T-helper 2 cell treated with Interferon-gamma antibody and Interleukin-4, amounts not matched to agents 5 μg/mL and 100 μg/mL, for 36 hours (primary cell): ENCODE measurements around the gene CELA3B.
"Not testable (repeated sequence)": the region's sequence is repeated elsewhere in the genome, so short reads cannot be mapped to it uniquely, and the experiment has no call there.

Experiments used
- DNase-seq: peaks from one replicate; pipeline ENCODE4 v3.0.0; 2021; ENCODE audit warnings: low spot score
- H3K27ac Mint-ChIP-seq: one replicate; pipeline ENCODE4 v1.8.0; 2021; ENCODE audit warnings: mild to moderate bottlenecking, mixed read lengths
- H3K27me3 Mint-ChIP-seq: one replicate; pipeline ENCODE4 v1.8.0; 2021; ENCODE audit warnings: low read depth, mixed read lengths
- H3K36me3 Mint-ChIP-seq: one replicate; pipeline ENCODE4 v1.8.0; 2021; ENCODE audit warnings: low read depth, mixed read lengths
- H3K4me1 Mint-ChIP-seq: one replicate; pipeline ENCODE4 v1.8.0; 2021; ENCODE audit warnings: low read depth, mixed read lengths
- H3K4me3 Mint-ChIP-seq: one replicate; pipeline ENCODE4 v1.8.0; 2022; ENCODE audit warnings: mild to moderate bottlenecking, moderate library complexity, mixed read lengths
- H3K9me3 Mint-ChIP-seq: one replicate; pipeline ENCODE4 v1.8.0; 2021; ENCODE audit warnings: mixed read lengths

CELA3B gene

DNA sequence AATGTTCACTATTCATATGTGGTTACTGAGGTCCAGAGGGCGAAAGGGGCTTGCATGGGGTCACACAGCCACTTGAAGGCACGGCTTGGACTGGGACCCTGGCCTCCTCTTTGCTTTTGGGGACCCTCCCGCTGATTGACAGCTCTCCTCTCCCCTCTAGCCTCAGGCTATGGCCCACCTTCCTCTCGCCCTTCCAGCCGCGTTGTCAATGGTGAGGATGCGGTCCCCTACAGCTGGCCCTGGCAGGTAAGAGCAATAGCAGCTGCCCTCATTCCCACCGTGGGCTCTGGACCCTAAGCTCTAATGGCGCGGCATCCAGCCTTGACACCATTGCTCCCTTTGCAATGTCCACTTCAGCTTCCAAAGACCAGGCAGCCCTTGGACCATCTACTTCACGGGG is 1.4 kb downstream of the CELA3B start:
- H3K9me3 Mint-ChIP-seq, H3K4me3 Mint-ChIP-seq, H3K27ac Mint-ChIP-seq, DNase-seq, H3K36me3 Mint-ChIP-seq, H3K4me1 Mint-ChIP-seq, H3K27me3 Mint-ChIP-seq: not testable (repeated sequence)

DNA sequence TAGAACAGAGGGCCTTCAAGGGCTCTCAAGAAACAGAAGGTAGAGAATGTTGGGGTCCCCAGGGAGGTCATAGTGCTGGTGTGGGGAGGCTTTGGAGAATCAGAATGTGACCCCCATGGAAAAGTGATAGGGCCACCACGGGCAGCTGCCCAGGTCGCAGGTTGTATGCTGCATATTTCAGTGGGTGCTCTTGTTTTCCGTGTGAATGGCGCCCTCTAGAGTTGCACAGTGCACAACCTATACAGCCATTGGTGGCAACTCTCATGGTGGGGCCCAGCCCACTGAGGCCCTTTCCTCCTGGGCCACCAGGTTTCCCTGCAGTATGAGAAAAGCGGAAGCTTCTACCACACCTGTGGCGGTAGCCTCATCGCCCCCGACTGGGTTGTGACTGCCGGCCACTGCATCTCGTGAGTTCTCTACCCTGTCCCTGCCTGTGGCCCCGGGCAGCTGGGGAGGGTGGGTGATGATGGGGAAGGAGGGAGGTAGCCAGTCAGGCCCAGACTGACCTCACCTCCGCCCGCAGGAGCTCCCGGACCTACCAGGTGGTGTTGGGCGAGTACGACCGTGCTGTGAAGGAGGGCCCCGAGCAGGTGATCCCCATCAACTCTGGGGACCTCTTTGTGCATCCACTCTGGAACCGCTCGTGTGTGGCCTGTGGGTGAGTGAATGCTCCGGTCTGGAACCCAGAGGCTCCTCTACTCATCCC is 3.8 kb downstream of the CELA3B start:
- H3K4me3 Mint-ChIP-seq, H3K4me1 Mint-ChIP-seq, DNase-seq, H3K36me3 Mint-ChIP-seq, H3K27me3 Mint-ChIP-seq, H3K27ac Mint-ChIP-seq, H3K9me3 Mint-ChIP-seq: not testable (repeated sequence)

DNA sequence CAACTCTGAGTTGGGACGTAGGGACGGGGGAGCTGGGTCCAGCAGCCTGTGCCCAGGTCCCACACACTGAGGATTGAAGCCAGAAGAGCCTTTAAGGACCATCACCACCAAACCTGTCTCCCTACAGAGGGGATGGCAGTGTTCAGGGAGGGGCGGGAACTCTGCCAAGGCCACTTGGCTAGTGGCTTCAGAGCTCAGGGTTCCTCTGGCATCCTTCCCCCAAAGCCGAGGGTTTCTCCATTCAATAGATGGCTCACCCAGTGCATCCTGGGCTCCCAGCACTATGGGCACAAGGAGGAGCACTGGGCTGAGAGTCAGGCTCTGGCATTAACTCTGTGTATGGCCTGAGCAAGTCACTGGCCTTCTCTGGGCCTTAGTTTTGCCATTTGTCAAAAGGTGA is 4.4 kb downstream of the CELA3B start:
- not testable (repeated sequence) for H3K36me3 Mint-ChIP-seq, H3K27me3 Mint-ChIP-seq, H3K27ac Mint-ChIP-seq, DNase-seq, H3K4me1 Mint-ChIP-seq, H3K9me3 Mint-ChIP-seq, H3K4me3 Mint-ChIP-seq

DNA sequence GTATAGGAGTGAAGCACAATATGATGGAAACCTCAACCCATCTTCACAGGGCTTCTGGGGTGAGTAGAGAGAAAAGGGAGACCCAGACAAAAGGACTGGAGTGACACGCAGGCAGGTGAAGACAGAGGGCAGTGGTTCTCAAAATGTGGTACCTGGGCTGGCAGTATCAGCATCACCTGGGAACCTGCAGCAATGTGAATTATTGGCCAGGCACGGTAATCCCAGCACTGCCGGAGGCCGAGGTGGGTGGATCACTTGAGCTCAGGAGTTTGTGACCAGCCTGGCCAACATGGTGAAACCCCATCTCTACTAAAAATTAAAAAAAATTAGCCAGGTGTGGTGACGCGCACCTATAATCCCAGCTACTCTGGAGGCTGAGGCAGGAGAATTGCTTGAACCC is 5.3 kb downstream of the CELA3B start:
- H3K9me3 Mint-ChIP-seq, H3K4me1 Mint-ChIP-seq, H3K4me3 Mint-ChIP-seq, H3K36me3 Mint-ChIP-seq, DNase-seq, H3K27me3 Mint-ChIP-seq, H3K27ac Mint-ChIP-seq: not testable (repeated sequence)

DNA sequence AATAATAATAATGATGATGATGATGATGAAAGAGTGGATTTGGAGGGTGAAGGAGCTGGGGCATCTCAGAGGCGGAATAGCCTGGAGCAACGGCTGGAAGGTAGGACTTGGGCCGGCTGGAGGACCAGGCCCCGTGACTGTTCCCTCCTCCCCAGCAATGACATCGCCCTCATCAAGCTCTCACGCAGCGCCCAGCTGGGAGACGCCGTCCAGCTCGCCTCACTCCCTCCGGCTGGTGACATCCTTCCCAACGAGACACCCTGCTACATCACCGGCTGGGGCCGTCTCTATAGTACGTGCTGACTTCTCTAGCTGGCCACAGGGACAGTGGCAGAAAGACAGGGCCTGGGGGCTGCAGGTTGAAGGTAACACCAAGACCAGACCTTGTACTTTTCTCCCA is 6.7 kb downstream of the CELA3B start:
- not testable (repeated sequence) for H3K4me3 Mint-ChIP-seq, H3K4me1 Mint-ChIP-seq, H3K36me3 Mint-ChIP-seq, H3K27me3 Mint-ChIP-seq, DNase-seq, H3K9me3 Mint-ChIP-seq, H3K27ac Mint-ChIP-seq

DNA sequence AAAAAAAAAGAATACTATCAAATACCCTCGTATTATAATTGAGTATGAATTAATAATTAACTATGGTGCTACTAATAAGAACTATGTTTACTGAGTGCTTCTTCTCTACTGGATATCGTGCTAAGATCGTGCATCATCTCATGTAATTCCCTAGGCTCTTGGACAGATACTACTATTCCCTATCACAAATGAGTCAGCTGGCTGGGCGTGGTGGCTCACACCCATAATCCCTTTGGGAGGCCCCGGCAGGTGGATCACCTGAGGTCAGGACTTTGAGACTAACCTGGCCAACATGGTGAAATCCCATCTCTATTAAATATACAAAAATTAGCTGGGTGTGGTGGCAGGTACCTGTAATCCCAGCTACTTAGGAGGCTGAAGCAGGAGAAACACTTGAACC is 9.1 kb downstream of the CELA3B start:
- H3K9me3 Mint-ChIP-seq, H3K27me3 Mint-ChIP-seq, DNase-seq, H3K4me1 Mint-ChIP-seq, H3K27ac Mint-ChIP-seq, H3K4me3 Mint-ChIP-seq, H3K36me3 Mint-ChIP-seq: not testable (repeated sequence)

DNA sequence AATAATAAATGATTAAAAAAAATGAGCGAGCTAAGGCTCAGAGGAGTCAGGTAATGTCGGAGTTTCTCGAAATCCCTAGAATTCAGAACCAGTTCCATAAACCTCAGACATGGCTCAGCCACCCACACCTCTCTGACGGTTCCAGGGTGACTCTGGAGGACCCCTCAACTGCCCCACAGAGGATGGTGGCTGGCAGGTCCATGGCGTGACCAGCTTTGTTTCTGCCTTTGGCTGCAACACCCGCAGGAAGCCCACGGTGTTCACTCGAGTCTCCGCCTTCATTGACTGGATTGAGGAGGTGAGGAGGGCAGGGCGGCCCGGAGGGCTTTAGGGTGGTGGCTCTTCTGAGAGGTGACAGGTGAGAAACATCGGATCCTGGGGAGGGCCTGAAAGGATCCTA is 9.6 kb downstream of the CELA3B start:
- H3K9me3 Mint-ChIP-seq, H3K27ac Mint-ChIP-seq, H3K4me1 Mint-ChIP-seq, H3K4me3 Mint-ChIP-seq, H3K36me3 Mint-ChIP-seq, H3K27me3 Mint-ChIP-seq, DNase-seq: not testable (repeated sequence)

DNA sequence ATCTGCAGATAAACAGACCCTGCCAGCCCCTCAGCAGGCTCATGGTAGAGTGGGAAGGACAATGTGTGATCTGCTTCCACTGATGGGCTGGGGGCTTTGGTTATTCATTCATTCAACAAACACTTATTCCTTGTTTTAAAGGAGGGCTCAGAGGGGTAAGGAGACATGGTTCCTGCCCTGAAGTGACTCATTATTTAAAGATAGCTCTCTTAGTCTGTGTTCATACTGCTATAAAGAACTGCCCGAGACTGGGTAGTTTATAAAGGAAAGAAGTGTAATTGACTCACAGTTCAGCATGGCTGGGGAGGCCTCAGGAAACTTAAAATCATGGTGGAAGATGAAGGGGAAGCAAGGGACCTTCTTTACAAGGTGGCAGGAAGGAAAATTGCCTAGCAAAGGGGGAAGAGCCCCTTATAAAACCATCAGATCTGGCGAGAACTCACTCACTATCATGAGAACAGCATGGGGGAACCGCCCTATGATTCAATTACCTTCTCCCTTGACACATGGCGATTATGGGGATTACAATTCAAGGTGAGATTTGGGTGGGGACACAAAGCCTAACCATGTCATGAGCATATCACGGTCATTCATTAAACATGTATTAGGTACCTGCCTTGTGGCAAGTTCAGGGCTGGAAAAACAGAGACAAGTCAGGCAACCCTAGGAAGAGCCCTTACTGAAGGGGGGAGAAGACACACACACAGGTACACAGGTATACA is 13.0 kb downstream of the CELA3B start:
- H3K36me3 Mint-ChIP-seq, H3K4me1 Mint-ChIP-seq, H3K4me3 Mint-ChIP-seq, H3K9me3 Mint-ChIP-seq, H3K27ac Mint-ChIP-seq, H3K27me3 Mint-ChIP-seq, DNase-seq: not testable (repeated sequence)

DNA sequence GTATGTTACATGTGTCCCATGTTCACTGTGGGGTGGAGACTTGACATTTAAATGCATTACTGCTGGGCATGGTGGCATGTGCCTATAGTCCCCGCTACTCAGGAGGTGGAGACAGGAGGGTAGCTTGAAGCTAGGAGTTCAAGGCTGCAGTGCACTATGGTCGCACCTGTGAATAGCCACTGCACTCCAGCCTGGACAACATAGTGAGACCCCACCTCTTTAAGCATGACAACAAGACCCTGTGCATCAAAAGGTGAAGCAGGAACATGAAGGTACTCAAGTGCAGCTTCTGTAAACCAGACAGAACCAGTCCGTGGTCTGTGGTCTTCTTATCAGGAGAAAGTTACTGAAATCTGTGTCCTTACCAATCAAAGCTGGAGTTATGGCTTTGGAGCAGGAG is 15.4 kb downstream of the CELA3B start:
- not testable (repeated sequence) for H3K4me3 Mint-ChIP-seq

DNA sequence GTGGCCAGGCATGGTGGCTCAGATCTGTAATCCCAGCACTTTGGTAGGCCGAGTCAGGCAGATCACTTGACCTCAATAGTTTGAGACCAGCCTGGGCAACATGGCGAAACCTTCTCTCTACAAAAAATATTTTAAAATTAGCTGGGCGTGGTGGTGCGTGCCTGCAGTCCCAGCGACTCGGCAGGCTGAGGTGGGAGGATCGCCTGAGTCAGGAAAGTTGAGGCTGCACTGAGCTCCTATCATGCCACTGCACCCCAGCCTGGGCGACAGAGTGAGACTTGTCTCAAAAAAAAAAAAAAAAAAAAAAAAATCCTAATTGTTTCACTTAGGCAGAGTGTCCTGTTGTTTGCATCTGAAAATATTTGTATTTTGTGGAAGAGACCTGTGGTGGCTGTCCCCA is 17.9 kb downstream of the CELA3B start:
- not testable (repeated sequence) for H3K27ac Mint-ChIP-seq, H3K4me1 Mint-ChIP-seq, H3K4me3 Mint-ChIP-seq, H3K27me3 Mint-ChIP-seq, DNase-seq, H3K36me3 Mint-ChIP-seq, H3K9me3 Mint-ChIP-seq

More for the DNA sequence above, 15.4 kb downstream of the CELA3B start:
- DNase-seq, H3K9me3 Mint-ChIP-seq, H3K27me3 Mint-ChIP-seq, H3K36me3 Mint-ChIP-seq, H3K27ac Mint-ChIP-seq, H3K4me1 Mint-ChIP-seq: not testable (repeated sequence)

DNA sequence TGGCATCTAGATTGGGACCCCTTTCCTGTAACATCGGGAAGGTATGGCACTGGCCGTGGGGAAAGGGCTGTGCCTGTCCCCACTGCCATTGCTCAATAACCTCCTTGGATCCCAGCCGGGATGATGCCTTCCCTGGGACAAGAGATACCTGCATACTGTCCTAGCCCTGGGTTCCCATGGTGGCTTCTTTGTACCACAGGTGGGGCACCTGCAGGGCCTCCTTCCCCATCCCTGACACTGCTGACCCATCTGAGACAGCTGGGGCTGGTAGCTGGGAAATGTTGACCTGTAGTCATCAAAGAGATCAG is 19.8 kb downstream of the CELA3B start:
- H3K27ac Mint-ChIP-seq, H3K9me3 Mint-ChIP-seq, H3K27me3 Mint-ChIP-seq, H3K36me3 Mint-ChIP-seq, H3K4me3 Mint-ChIP-seq, H3K4me1 Mint-ChIP-seq, DNase-seq: not testable (repeated sequence)

DNA sequence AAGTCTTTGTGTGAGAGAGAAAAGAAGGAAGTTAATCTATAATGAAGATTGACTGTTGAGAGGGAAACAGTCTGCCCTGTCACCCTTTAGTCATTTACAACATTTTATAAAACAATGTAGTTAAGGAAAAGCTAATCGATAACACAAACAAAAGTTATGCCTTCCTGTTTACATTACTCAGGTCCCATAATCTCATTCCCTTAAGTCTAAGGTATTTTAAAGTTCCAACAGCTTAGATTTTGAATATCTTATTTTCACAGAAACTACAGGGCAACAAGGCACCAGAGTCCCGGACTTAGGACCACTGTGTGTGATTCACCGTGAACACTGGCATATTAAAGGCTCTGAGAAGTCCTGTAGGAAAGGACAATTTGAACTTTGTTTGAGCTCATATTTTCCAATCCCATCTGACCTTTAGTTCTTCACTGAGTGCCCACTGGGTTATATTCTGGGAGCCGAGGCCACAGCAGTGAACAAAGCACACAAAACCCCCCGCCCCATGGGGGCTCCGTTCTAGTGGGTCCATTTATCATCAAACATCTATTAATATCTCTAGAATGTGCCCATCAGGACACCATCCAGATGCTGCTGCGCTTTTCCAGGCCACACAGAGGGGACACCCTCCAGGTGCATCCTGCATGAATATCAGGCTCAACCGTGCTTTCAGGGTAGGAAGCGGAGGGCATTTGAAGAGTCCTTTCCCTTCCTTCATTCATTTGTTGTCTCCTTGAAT is 21.2 kb downstream of the CELA3B start:
- H3K36me3 Mint-ChIP-seq, H3K9me3 Mint-ChIP-seq, H3K27me3 Mint-ChIP-seq, H3K4me1 Mint-ChIP-seq, DNase-seq, H3K4me3 Mint-ChIP-seq, H3K27ac Mint-ChIP-seq: not testable (repeated sequence)

DNA sequence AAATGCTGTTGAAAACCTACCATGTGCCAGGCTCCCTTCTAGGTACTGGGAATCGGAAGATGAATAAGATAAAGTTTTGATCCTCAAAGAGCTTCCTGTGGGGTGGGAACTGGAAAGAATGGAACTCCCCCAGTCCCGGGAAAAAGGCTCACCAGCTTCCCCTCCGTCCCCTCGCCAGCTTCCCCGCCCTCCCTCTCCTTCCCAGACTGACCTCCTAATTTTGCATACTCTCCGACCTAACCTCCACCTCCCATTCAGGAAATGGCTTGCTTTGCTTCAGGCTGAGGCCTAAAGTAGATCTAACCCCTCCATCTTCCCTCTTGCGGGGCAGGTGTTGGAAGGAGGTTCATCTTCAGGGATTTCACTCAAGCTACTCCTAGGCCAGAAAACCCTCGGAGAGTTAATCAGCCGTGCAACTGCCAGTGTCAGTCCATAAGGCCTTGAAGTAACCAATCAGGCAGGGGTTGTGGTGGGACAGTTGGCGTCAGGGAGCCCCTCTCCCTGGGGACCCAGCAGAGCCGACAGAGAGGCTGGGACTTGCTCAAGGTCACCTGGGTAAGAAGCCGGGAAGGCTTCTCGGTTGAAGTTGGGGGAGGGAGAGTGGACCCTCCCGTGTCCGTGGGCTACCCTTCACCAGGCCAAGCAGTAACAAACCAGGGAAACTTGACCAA is 21.9 kb downstream of the CELA3B start:
- H3K27ac Mint-ChIP-seq, H3K36me3 Mint-ChIP-seq, H3K9me3 Mint-ChIP-seq, H3K4me3 Mint-ChIP-seq, DNase-seq, H3K27me3 Mint-ChIP-seq, H3K4me1 Mint-ChIP-seq: not testable (repeated sequence)

DNA sequence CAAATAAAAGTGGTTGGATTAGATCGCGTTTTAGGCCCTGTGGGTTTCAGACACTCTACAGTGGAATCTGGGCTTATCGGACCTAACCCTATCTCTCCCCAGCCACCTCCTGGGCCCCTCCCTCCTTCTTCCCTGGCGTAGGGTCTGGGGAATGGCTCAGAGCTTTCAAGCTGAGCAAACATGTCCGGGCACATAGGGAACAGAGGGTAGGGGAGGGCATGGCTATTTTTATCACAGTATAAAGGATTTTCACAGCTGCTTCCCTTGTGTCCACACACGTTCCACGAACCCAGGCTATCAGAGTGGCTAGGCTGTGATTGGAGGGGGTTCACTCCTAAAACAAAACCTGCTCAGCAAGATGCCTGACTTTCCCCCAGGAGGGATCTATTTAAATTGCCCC is 22.8 kb downstream of the CELA3B start:
- not testable (repeated sequence) for H3K27ac Mint-ChIP-seq, H3K4me3 Mint-ChIP-seq, DNase-seq, H3K4me1 Mint-ChIP-seq, H3K36me3 Mint-ChIP-seq, H3K27me3 Mint-ChIP-seq, H3K9me3 Mint-ChIP-seq
